ENCODE measurements around the gene HS6ST1.

GRCh38 chr2:128274218-128274617, 44.5 kb downstream of the HS6ST1 start:
- TF ChIP-seq, protein P1, sequence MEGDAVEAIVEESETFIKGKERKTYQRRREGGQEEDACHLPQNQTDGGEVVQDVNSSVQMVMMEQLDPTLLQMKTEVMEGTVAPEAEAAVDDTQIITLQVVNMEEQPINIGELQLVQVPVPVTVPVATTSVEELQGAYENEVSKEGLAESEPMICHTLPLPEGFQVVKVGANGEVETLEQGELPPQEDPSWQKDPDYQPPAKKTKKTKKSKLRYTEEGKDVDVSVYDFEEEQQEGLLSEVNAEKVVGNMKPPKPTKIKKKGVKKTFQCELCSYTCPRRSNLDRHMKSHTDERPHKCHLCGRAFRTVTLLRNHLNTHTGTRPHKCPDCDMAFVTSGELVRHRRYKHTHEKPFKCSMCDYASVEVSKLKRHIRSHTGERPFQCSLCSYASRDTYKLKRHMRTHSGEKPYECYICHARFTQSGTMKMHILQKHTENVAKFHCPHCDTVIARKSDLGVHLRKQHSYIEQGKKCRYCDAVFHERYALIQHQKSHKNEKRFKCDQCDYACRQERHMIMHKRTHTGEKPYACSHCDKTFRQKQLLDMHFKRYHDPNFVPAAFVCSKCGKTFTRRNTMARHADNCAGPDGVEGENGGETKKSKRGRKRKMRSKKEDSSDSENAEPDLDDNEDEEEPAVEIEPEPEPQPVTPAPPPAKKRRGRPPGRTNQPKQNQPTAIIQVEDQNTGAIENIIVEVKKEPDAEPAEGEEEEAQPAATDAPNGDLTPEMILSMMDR (conservative IDR thresholded peaks at IDR 0.05; ENCODE audit: low read depth, low read length) = no peak
- TF ChIP-seq EZH2phosphoT487 (IDR thresholded peaks at IDR 0.05; ENCODE audit: borderline replicate concordance, low read length) = no peak
- no peak for TF ChIP-seq EZH2 (IDR thresholded peaks at IDR 0.05; ENCODE audit: low read length, unreplicated experiment)

All from PC-3 (cell line).